ENCODE results near the gene SPATA24. TPM values are rescaled to one million over a fixed set of nuclear protein-coding genes. Genes with fewer than 3 reads are reported as not detected.

SPATA24 gene
- total and polyA plus RNA-seq, 12 donors: 4.6 to 124 (median 10.3) TPM

GRCh38 chr5:139415869-139416268 lies 12.0 kb upstream of the SPATA24 start:
- Histone ChIP-seq H3K4me1 (replicated peaks in 1 of 2) (peaks cover 21 to 39% of the 10 kb centered on the region in 2 donors), H3K4me3 (no peak overlapping the region), H3K36me3 (replicated peaks in 1 of 2) (peaks cover 0 to 15% of the 10 kb centered on the region in 2 donors), H3K27me3 (no peaks in the 10 kb centered on the region), H3K27ac (peak overlapping the region; percentile 17 to 87 (median 62)), H3K9me3 (replicated peaks in 1 of 3) (no peaks in the 10 kb centered on the region)
- intact Hi-C loops (cut with DNase I): no loop called here
- no peak for DNase-seq
- TF ChIP-seq POLR2A (IDR thresholded peaks at IDR 0.05) (no peak), CTCF (IDR thresholded peaks at IDR 0.05) (no peak)

- peak in 2 of 7 donors; percentile 38 to 57 for DNase-seq
- Histone ChIP-seq H3K4me3 (no peak overlapping the region), H3K27ac (peak overlapping the region; percentile 17 to 87 (median 62)), H3K36me3 (replicated peaks in 1 of 2) (peaks cover 0 to 15% of the 10 kb centered on the region in 2 donors), H3K9me3 (replicated peaks in 1 of 3) (no peaks in the 10 kb centered on the region), H3K4me1 (replicated peaks in 1 of 2) (peaks cover 21 to 39% of the 10 kb centered on the region in 2 donors), H3K27me3 (no peaks in the 10 kb centered on the region)
- intact Hi-C loops (cut with DNase I): no loop called here
- TF ChIP-seq CTCF (IDR thresholded peaks at IDR 0.05): no peak
- no peak for TF ChIP-seq POLR2A (IDR thresholded peaks at IDR 0.05)
- WGBS, 4 donors: 28 to 50% (median 43%) methylated on average over 4 to 8 of the region's 8 CpGs
Observed at GRCh38 chr5:139415221-139415861, 11.5 kb upstream of the SPATA24 start.

GRCh38 chr5:139414581-139415130 lies 10.8 kb upstream of the SPATA24 start:
- peak overlapping the region; percentile 17 to 87 (median 62) for H3K27ac ChIP-seq
- H3K36me3 ChIP-seq (replicated peaks in 1 of 2): peaks cover 0 to 11% of the 10 kb centered on the region in 2 donors
- whole genome bisulfite sequencing, 4 donors: 29 to 47% (median 39%) methylated on average over 9 of the region's 9 CpGs
- H3K4me1 ChIP-seq (replicated peaks in 1 of 2): peaks cover 21 to 39% of the 10 kb centered on the region in 2 donors
- no peaks in the 10 kb centered on the region for H3K9me3 ChIP-seq (replicated peaks in 1 of 3)
- intact Hi-C loops (cut with DNase I): no loop called here
- H3K4me3 ChIP-seq: no peak overlapping the region
- H3K27me3 ChIP-seq: no peaks in the 10 kb centered on the region
- TF ChIP-seq POLR2A (IDR thresholded peaks at IDR 0.05) (peak in 1 of 2 donors; percentile 45), CTCF (IDR thresholded peaks at IDR 0.05) (peak in 2 of 6 experiments; percentile 19 to 36)
- DNase-seq: peak; percentile 42 to 78 (median 67)

- 70 to 77% (median 74%) methylated on average over 6 of the region's 6 CpGs for WGBS, 4 donors
- Histone ChIP-seq H3K4me1 (replicated peaks in 1 of 2) (peaks cover 21 to 39% of the 10 kb centered on the region in 2 donors), H3K36me3 (replicated peaks in 1 of 2) (peaks cover 0 to 4% of the 10 kb centered on the region in 2 donors), H3K4me3 (no peak overlapping the region), H3K9me3 (replicated peaks in 1 of 3) (no peaks in the 10 kb centered on the region), H3K27ac (peak overlapping the region in 4 of 5 donors; percentile 4 to 82 (median 60)), H3K27me3 (no peaks in the 10 kb centered on the region)
- intact Hi-C loops (cut with DNase I): no loop called here
- TF ChIP-seq CTCF (IDR thresholded peaks at IDR 0.05) (no peak), POLR2A (IDR thresholded peaks at IDR 0.05) (no peak)
- no peak for DNase-seq
Observed at GRCh38 chr5:139413963-139414362, 10.1 kb upstream of the SPATA24 start.
